ENCODE measurements around the gene DERL3.

The DERL3 gene

DNA sequence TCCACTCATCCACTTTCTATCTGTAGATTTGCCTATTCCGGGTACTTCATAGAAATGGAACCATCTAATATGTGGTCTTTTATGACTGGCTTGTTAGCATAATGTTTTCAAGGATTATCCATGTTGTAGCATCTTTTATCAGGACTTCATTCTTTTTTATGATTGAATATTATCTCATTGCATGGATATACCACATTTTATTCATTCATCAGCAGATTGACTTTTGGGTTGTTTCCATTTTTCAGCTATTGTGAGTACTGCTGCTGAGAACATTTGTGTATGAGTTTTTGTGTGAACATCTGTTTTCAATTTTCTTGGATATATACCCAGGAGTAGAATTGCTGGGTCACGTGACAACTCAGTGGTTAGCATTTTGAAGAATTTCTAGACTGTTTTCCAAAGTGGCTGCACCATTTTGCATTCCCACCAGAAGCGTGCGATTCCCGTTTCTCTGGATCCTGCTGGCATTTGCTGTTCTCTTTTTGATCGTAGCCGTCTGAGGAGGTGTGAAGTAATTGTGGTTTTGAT is 8.9 kb downstream of the DERL3 start:
- no peak for DNase-seq

- no peak for DNase-seq
Measured at GRCh38 chr22:23828800-23829680, 9.8 kb downstream of the DERL3 start.

GRCh38 chr22:23827351-23827995 is 11.3 kb downstream of the DERL3 start:
- no peak for DNase-seq

DNA sequence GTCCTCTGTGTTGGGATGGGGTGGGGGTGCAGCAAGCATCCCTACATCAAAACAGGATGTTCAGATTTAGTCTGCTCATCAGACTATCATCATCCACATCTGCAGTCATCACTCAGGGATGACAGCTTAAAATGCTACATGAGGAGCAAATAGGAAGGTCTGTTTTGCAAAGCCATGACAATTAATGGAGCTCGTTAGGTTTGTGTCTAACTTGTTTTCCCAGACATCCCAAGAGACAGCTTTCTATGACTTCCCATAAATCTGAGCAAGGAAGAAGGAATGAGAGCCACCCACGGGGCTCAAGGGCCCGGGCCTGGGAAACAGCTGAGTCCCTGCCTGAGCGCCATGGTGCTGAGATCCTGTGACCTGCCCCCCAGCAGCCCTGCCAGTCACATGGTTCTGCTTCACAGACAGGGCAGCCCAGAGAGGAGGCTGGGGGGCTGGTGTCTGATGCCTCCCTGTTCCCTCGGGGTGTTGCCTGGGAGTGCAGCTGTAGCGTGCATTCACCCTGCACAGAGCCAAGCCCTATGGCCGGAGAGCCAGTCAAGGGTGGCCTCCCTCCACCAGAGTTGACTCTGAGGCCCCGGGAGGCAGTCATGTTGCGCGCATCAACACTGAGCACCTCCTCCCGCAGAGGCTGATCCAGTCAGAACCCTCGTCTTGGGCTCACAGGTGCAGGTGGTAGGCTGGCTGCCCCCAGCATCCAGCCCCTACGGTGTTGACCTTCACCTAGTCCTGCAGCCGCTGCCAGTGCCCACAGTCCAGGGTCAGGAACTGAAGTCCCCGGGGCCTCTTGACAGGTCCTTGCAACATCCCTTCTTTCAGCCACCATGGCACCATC is 12.1 kb downstream of the DERL3 start:
- no peak for DNase-seq

- no peak for DNase-seq
Measured at GRCh38 chr22:23825246-23825905, 13.4 kb downstream of the DERL3 start.

DNA sequence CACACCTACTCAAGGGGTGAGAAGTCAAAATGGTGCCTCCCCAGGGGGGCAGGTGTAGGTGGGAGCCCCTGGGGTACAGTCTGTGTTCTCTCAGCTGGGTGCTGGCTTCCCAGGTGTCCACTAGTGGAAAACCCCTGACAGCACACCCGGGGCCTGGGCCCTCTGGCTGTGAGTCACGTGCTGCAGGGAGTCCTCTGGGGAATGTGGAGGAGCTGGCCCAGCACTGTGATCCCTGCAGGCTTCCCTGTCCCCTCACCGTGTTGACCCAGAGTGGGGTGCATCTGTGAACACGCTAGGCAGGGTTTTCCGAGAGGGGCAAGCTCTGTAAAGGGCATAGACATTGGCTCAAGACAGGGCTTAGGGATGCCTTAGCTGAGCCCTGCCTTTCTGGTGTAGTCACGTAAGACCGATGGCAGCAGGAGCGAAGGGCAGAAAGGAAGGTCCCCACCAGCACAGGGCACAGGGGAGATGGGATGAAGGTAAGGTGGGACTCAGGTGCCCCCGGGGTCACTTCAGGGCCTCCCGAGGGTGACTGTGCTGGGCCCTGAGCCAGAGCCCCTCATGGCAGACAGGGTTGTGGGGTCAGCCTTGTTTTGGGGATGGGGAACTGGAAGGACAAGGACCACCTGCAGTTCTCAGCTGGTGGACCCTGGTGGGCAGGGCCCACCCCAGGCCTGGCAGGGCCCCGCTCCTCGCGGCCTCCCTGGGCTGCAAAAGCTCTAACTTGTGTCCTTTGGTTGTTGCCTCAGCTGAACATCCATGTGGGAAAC is 14.1 kb downstream of the DERL3 start:
- DNase-seq, result no peak

GRCh38 chr22:23823331-23823791 is 15.4 kb downstream of the DERL3 start:
- no peak for DNase-seq

GRCh38 chr22:23822101-23822671 is 16.6 kb downstream of the DERL3 start:
- DNase-seq, result no peak

DNA sequence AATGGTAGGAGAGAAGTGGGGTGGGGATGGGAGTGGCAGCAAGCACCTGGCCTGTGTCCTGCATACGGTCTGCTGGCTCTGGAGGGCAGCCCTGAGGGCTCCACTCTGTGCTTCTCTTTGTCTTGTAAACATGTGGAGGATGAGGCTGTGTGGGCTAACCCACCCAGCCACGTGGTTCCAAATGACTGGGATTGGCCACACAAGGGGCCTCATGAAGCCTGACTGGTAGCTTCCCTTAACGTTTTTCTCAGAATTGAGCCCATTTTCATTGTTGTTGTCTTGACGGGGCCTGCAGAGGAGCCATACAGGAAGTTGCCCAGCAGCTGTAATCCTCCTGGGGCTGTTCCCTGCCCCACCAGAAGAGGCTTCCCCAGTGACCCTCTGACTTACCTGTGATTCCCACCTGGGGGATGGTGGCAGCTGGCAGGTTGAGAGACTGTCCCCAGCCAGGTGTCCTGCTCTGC is 18.0 kb downstream of the DERL3 start:
- no peak for DNase-seq

DNA sequence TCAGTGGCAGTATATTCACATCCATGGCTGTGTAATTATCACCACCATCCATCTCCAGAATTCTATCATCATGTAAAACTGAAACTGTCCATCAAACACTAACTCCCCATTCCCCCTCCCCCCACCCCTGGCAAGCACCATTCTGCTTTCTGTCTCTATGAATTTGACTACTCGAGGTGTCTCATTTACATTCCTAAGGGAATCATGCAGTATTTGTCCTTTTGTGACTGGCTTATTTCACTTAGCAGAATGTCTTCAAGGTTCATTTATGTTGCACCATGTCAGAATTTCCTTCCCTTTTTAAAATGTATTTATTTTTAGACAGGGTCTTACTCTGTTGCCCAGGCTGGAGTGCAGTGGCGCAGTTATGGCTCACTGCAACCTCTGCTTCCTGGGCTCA is 20.3 kb downstream of the DERL3 start:
- no peak for DNase-seq

DNA sequence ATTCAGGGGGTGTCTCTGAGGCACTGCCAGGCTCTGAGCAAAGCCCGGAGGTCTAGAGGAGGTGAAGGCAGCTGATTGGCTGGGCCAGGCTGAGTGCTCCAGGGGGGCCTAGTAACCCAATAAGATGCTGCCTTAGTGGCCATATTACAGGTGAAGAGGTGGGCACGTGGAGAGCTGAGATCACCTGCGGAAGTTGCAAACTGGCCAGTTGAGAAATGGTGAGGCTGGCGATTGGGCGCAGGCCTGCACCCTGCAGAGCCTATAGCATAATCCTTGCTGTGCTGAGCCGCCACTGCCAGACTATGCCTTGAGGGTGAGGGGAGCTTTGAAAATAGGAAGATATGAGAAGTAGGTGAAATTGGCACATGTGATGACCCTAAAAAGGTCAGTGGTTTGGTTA is 21.7 kb downstream of the DERL3 start:
- DNase-seq, result no peak

DNA sequence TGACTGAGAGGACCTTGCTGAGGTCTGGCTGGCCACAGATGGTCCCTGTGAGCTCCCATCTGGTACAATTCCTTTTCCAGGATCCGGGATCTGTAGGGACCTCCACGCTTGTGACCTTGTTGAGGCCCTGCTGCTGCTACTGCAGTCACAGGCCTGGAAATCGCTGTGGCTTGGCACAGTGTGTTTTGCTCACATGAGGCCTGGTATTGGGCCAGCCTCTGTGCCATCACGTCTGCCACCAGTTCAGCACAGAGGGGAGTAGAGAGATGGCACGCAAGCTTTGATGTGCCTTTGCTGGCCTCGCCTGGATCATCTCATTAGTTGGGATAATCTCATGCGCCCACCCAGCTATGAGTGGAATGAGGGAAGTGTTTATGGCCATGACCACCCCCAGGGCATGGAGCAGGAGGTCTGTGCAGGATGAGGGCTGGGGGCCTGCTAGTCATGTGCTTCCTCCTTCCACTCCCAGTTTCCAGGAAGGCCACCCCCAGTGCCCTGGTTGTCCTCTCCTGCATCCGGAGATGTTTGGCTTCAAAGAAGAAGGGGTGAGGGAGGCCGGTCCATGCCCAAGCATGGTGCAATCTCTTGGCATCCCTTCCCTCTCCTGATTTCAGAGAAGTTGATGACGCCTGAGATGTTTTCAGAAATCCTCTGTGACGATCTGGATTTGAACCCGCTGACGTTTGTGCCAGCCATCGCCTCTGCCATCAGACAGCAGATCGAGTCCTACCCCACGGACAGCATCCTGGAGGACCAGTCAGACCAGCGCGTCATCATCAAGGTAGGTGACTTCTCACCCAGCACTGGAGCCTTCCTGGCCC is 22.4 kb downstream of the DERL3 start:
- no peak for DNase-seq

DNA sequence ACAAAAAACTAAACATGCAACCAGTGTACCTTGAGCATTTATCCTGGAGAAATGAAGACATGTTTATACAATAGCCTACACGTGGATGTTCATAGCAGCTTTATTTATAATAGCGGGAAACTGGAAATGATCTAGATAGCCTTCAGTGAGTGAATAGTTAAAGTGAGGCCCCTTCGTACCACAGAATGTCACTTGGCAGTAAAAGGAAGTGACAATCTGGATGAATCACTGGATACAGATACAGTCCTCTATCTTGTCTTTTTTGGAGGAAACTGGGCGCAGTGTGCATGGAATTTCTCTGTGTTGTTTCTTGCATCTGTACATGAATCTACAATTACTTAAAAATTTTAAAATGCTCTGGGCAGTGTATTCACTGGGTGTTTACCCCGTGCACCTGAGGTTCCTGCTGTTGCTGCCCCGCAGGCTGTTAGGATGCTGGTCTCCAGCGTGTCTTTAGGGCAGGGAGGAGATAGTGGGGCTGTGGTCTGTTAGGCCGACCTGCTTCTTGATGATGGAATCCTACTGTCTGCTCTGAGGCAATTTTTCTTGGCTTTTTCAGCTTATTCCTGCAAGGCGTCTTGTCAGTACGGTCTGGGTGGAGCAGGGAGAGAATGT is 23.2 kb downstream of the DERL3 start:
- DNase-seq, result no peak

GRCh38 chr22:23812378-23812777 is 26.4 kb downstream of the DERL3 start:
- no peak for DNase-seq

GRCh38 chr22:23806837-23807236 is 32.0 kb downstream of the DERL3 start:
- no peak for DNase-seq

- DNase-seq, result no peak
Measured at GRCh38 chr22:23804781-23805291, 34.0 kb downstream of the DERL3 start.

GRCh38 chr22:23803001-23803819 is 35.6 kb downstream of the DERL3 start:
- DNase-seq, result no peak

DNA sequence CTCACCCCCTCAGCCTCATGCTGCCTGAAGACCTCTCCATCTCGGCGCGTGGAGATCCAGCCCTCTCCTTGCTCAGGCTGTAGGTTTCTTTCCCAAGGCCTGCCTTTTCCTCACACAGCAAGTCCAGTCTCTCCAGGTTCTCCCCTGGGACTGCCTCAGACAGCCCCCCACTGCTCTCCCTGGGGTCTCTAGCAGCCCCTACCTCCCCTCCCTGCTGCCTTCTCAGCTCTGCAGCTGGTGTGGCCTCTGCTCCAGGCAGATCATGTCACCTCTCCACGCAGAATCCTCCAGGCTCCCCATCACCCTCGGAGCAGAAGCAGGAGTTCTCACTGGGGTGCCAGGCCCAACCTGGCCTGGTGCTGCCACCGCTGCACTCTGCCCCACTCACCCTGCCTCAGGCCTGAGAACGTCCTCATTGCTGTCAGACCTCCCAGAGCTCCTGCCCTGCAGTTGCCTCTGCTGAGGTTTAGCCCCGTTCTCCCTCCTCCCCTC is 36.9 kb downstream of the DERL3 start:
- DNase-seq, result no peak

All from NCI-H1105 treated with DMSO at 0.1 percent for 48 hours (cell line).